Gastroesophageal sphincter (tissue), 3 donors: ENCODE data around the gene LRRC30.

Source experiments
- CTCF ChIP-seq, 4 experiments: fragments of 200-600 bp in 2 of 4; fragments of 450-650 bp in 2 of 4; sonication (generic) in 1 of 4; IDR thresholded peaks; one replicate each; pipeline ENCODE4 v1.5.1; 2017 to 2019; ENCODE audit warnings: antibody characterized with exemption in 4 of 4, mild to moderate bottlenecking in 2 of 4, moderate library complexity in 2 of 4
- POLR2AphosphoS5 ChIP-seq: sonication (generic); formaldehyde crosslinking; IDR thresholded peaks from one replicate; pipeline ENCODE4 v1.6.1; 2017; ENCODE audit warnings: antibody characterized with exemption

DNA sequence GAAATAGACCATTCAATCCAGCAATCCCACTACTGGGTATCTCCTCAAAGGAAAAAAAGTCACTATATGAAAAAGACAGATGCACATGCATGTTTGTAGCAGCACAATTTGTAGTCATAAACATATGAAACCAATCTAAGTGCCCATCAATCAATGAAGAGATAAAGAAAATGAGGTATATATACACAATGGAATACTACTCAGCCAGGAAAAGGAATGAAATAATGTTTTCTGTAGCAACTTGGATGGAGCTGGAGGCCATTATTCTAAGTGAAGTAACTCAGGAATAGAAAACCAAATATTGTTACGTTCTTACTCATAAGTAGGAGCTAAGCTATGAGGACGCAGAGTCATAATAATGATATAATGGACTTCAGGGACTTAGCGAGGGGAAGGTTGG is 45.2 kb upstream of the LRRC30 start:
- TF ChIP-seq CTCF (IDR thresholded peaks at IDR 0.05) (no peak), POLR2AphosphoS5 (no peak)
